ENCODE results near the gene CRB3. TPM values are rescaled to one million over a fixed set of nuclear protein-coding genes. Genes with fewer than 3 reads are reported as not detected.

Gene CRB3
- total and polyA plus RNA-seq, 2 of the 13 experiments (the other 11 are each of a cell fraction or from before 2014, with no cell fraction given) = 10.6 to 25.6 TPM

GRCh38 chr19:6509118-6509971 is 45.3 kb downstream of the CRB3 start (continued):
- TF ChIP-seq ZNF407 (CRISPR knock-in tag; IDR thresholded peaks at IDR 0.05; ENCODE audit: not compliant biosample characterization) = no peak
- TF ChIP-seq PAXIP1 (CRISPR knock-in tag; conservative IDR thresholded peaks at IDR 0.05) = peak; percentile 49
- 0 out of 2 replicates have a peak, but pooled peaks have one; percentile 20 for TF ChIP-seq YEATS4 (CRISPR knock-in tag; IDR thresholded peaks at IDR 0.05; ENCODE audit: borderline replicate concordance)
- no peak for TF ChIP-seq GABPA (IDR thresholded peaks at IDR 0.05; ENCODE audit: low read depth, low read length)
- peak; percentile 17; the same call in 1 of the 2 replicates for TF ChIP-seq GABPA (CRISPR knock-in tag; IDR thresholded peaks at IDR 0.05; ENCODE audit: low read depth)
- TF ChIP-seq ZNF569 (CRISPR knock-in tag; IDR thresholded peaks at IDR 0.05; ENCODE audit: borderline replicate concordance) = no peak
- TF ChIP-seq MEF2D (CRISPR knock-in tag; IDR thresholded peaks at IDR 0.05) = no peak
- peak; percentile 40; the same call in 1 of the 2 replicates for TF ChIP-seq HOXA3 (CRISPR knock-in tag; IDR thresholded peaks at IDR 0.05)
- TF ChIP-seq ELF3 (CRISPR knock-in tag; IDR thresholded peaks at IDR 0.05) = peak; percentile 70
- peak in 1 of 2 experiments; percentile 23; a peak in 1 of 4 replicates for TF ChIP-seq EP300 (IDR thresholded peaks at IDR 0.05; ENCODE audit: low read depth in 2 of 2, low read length in 2 of 2)
- TF ChIP-seq EP300 (CRISPR knock-in tag; IDR thresholded peaks at IDR 0.05; ENCODE audit: borderline replicate concordance) = peak; percentile 46; the same call in 1 of the 2 replicates
- no peak for TF ChIP-seq PCBP1 (IDR thresholded peaks at IDR 0.05; ENCODE audit: borderline replicate concordance, low read depth, low read length)
- no peak for TF ChIP-seq POLR2AphosphoS5 (IDR thresholded peaks at IDR 0.05; ENCODE audit: low read depth, low read length)
- peak; percentile 70 for TF ChIP-seq BCL6 (CRISPR knock-in tag; IDR thresholded peaks at IDR 0.05)
- TF ChIP-seq, protein P1, sequence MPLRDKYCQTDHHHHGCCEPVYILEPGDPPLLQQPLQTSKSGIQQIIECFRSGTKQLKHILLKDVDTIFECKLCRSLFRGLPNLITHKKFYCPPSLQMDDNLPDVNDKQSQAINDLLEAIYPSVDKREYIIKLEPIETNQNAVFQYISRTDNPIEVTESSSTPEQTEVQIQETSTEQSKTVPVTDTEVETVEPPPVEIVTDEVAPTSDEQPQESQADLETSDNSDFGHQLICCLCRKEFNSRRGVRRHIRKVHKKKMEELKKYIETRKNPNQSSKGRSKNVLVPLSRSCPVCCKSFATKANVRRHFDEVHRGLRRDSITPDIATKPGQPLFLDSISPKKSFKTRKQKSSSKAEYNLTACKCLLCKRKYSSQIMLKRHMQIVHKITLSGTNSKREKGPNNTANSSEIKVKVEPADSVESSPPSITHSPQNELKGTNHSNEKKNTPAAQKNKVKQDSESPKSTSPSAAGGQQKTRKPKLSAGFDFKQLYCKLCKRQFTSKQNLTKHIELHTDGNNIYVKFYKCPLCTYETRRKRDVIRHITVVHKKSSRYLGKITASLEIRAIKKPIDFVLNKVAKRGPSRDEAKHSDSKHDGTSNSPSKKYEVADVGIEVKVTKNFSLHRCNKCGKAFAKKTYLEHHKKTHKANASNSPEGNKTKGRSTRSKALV (CRISPR knock-in tag; IDR thresholded peaks at IDR 0.05) = 0 out of 2 replicates have a peak, but pooled peaks have one; percentile 24

Data from HepG2 (cell line).